Activated CD8-positive, alpha-beta memory T cell treated with anti-CD3 and anti-CD28 coated beads for 48 hours (primary cell): Measurements from ENCODE around the gene RXRB.

ENCODE experiments used
- DNase-seq, 3 experiments: peaks; one replicate each; pipeline ENCODE4 v3.0.0-alpha.2; 2020; ENCODE audit warnings: low read depth in 2 of 3, low spot score in 2 of 3

Gene RXRB

GRCh38 chr6:33177552-33178446, 22.7 kb downstream of the RXRB start:
- no peak for DNase-seq

- no peak for DNase-seq
Measured at GRCh38 chr6:33176906-33177305, 23.6 kb downstream of the RXRB start.

- no peak for DNase-seq
Measured at GRCh38 chr6:33175436-33176069, 24.9 kb downstream of the RXRB start.

GRCh38 chr6:33174784-33175183, 25.7 kb downstream of the RXRB start:
- DNase-seq, result no peak

GRCh38 chr6:33173535-33174180, 26.8 kb downstream of the RXRB start:
- no peak for DNase-seq

GRCh38 chr6:33172688-33173534, 27.6 kb downstream of the RXRB start:
- no peak for DNase-seq

GRCh38 chr6:33171880-33172687, 28.4 kb downstream of the RXRB start:
- no peak for DNase-seq

GRCh38 chr6:33171016-33171879, 29.2 kb downstream of the RXRB start:
- no peak for DNase-seq

GRCh38 chr6:33170176-33171015, 30.1 kb downstream of the RXRB start:
- no peak for DNase-seq

GRCh38 chr6:33169291-33170175, 30.9 kb downstream of the RXRB start:
- no peak for DNase-seq

GRCh38 chr6:33168639-33169038, 31.8 kb downstream of the RXRB start:
- no peak for DNase-seq

GRCh38 chr6:33168284-33168601, 32.2 kb downstream of the RXRB start:
- DNase-seq, result no peak

GRCh38 chr6:33167374-33168283, 32.8 kb downstream of the RXRB start:
- DNase-seq, result no peak

GRCh38 chr6:33166811-33167210, 33.7 kb downstream of the RXRB start:
- no peak for DNase-seq

- no peak for DNase-seq
Measured at GRCh38 chr6:33166363-33166762, 34.1 kb downstream of the RXRB start.

- DNase-seq, result no peak
Measured at GRCh38 chr6:33165581-33166258, 34.7 kb downstream of the RXRB start.
